ENCODE measurements around the gene NRXN3.

The NRXN3 gene

DNA sequence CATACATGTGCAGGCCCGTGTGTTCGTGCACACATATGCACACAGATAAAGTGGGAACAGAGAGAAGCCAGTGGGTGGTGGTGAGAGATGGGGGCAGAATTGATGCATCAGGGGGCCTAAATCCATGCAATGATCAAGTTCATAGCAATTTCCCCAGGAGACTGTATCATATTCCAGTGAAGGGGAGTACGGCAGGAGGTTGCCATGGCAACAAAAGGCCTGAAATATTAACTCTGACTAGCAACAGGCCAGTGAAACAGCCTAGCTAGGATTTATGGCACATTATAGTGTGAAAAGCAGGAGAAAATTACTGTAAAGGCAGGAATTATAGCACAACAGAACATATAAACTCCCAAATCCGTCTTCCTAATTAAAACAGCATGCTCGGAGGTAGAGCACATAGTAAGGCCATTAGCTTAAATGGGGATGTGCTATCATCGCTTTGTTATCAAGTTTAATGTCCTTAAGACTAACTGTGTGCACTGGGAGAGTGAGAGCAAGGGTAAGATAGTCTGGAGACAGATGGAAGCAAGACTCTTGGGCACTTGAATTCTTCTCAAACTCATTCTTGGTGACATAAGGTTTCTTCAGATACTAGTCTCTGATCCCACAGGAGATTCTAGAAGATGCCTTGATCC is 1234.8 kb downstream of the NRXN3 start:
- peak in 1 of 2 experiments; percentile 6 for DNase-seq

DNA sequence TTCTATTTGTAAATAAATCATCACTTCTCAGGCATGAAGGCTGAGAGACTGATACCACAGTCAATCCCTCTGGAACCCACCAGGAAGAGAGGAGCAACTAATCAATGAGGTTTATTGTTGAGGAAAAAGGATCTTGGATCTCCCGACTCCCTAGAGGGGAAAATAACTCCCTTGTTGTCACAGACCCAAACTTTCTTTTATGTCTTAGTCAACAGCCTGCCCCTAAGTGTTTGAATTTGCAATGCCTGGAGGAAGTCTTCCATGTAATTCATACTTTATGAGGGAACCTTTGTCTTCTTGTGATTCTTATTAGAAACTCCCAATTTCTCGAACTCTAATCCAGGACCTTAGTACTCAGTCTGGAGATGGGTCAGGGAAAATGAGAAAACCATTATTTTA is 1235.3 kb downstream of the NRXN3 start:
- DNase-seq: no peak

DNA sequence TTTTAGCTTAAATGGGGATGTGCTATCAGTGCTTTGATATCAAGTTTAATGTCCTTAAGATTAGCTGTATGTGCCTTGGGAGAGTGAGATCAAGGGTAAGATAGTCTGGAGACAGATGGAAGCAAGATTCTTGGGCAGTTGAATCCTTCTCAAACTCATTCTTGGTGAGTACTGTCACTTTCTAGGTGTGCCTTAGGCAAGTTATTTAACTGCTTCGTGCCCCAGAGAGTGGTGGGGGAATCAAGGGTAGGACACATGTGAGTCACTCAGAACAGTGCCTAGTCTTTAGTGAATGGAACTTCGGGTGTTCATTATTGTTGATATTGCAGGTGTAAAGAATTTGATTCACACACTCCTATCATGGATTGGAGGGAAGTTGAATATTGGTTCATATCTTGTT is 1237.4 kb downstream of the NRXN3 start:
- no peak for DNase-seq

DNA sequence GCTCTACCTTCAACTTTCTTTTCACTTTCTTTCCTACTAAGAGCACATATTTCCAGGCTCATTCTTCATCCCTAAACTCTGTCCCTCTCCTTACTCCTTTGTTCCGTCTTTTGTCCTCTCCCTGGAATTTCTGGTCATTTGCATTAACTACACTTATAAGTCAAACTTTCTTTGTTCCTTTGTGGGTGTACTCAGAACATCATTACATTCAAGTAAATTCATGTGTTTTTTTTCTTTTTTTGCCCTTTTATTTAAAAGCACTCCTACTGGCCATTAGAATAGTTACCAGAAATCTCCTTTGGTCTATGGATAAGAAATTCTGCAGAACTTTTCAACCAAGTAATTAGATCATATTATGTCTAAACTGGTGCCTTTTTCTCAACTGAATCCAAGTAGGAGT is 1238.5 kb downstream of the NRXN3 start:
- DNase-seq: no peak

DNA sequence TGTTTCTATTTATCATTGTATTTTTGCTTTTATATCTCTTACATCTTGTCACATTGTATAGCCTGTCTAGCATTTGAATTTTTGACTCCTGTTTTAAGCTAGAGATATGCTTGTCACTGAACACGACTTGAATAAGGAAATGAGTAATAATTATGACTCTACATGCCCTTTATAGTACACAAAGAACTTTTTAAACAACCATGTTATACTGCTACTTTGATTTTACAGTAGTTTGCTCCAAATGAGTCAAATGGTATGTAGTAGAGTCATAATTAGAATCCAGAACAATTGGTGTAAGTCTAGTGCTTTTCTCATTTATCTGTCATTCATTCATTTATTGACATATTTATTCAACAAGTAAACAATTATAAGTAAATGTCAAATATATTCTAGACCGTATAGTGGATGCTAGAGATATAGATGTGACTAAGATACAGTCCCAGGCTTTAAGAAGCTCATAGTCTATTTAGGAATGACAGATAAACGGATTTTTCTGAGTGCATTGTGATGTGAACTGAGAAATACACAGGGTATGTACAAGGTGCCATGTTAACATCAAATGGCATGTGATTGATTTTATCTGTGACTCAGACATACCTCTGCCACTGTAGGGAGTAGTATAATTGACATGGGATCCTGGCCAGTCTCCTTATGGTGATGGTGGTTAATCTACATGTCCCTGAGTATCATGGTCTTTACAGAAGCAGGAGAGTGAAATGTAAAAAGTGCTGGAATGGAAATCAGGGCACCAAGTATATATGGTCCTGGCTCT is 1241.4 kb downstream of the NRXN3 start:
- DNase-seq: no peak

DNA sequence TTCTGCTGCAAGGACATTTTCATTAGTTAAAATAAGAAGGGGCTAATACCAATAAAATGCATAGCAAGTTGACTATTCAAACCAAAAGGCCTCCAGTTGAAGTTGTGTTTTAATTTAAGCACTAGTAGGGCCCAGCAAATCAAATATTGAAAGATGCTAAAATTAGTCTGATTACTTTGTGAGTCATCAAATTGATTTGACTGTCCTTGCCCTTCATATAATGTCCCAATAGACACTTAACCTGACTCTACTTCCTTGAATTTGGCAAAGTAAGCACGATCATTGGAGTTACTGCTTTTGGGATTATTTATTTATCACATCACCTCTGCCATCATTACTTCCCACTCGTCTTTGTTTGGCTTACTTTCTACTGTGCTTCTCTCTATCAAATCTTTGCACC is 1242.6 kb downstream of the NRXN3 start:
- DNase-seq: no peak

DNA sequence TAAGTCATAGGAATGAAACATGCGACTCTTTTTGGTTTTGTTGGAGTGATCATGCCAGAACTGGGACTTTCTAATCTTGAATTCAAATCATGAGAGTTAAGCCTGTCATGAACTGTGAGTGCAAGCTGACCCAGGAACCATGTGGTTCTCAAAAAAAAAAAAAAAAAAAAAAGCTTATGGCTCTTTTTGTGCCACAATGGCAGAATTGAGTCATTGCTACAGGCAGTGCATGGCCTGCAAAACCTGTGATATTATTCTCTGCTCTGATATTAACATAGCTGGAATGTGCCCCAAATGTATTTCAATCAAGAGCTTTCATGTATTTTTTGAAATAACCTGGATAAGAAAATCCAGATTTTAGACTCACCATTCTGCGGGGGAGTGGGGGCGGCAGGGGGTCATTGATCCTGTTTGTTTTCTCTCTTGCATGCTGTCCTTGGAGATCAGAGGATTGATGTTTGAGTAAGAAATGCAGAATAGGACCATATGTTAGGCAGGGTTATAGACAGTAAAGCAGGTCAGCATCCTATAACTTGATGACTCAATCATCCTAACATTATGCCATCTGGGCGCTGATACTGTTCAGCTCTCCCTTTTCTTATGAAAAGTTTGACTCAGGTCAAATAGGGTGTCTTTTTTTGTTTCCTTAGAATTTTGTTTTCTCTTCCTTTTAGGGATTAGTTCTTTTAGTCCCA is 1243.7 kb downstream of the NRXN3 start:
- no peak for DNase-seq

DNA sequence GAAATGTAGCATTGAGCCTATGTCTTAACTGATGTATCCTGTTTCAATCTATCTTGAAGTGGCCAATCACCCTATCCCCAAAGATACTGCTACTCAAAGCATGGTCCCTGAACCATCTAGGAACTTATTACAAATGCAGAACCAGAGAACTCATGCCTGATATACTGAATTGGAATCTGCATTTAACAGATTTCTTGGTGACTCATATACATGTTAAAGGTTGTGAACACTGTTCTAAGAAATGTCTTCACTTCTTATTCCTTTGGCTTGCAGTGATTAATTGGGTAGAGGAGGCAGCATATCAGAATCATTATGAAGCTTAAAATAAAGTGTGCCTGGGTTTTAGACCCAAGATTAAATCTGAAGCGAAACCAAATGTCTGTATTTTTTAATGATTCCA is 1245.6 kb downstream of the NRXN3 start:
- DNase-seq: no peak

DNA sequence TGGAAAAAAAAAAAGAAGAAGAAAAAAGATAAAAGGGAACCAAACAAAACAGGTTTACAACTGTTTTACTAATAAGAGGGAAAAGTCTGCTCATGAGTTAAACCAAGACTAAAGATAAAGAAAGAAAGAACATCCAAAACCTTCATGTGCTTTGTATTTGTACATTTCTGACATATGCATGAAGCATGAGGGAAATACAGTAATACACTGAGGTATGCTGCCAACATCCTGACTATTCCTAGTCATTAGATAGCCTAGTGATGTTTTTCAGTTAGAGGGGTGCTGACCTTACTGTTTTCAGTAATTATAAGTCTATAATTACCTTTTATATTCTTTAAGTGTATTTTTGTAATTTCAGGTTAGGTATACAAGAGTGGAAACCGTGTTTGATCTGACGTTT is 1247.8 kb downstream of the NRXN3 start:
- peak in 1 of 2 experiments; percentile 54 for DNase-seq

DNA sequence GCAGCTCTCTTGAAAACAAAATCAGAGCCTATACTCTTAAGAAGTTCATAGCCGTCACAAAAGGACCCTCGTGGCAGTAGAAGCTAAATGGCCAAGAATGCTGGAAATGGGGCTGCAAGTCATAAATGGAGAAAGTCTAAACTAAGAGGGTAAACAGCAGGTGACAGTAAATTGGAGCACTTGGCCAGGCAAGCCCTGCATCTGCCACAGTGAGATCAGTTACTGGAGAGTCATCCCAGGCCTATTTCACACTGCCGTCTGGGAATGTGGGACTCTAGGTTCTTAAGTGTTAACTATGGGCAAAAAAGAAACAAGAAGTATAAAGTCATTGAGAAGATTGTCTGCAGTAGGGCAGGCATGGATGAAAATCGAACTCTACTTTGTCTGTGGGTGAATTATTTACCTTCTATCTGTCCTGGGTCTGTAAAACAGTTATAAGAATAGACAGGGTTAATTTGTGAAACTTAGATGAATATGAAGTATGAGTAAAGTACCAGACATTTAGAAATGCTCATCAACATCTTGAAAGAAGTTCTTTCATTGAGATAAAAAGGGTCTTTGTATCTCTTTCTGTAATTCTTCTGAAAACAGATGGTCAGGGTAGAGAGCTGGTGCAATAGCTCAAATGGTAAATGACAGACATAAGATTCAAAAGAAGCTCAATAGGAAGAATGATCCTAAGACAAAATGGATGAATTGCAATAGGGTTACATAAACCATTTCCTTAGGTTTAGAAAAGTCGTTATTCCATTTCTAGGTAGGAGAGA is 1248.7 kb downstream of the NRXN3 start:
- DNase-seq: peak in 1 of 2 experiments; percentile 5

DNA sequence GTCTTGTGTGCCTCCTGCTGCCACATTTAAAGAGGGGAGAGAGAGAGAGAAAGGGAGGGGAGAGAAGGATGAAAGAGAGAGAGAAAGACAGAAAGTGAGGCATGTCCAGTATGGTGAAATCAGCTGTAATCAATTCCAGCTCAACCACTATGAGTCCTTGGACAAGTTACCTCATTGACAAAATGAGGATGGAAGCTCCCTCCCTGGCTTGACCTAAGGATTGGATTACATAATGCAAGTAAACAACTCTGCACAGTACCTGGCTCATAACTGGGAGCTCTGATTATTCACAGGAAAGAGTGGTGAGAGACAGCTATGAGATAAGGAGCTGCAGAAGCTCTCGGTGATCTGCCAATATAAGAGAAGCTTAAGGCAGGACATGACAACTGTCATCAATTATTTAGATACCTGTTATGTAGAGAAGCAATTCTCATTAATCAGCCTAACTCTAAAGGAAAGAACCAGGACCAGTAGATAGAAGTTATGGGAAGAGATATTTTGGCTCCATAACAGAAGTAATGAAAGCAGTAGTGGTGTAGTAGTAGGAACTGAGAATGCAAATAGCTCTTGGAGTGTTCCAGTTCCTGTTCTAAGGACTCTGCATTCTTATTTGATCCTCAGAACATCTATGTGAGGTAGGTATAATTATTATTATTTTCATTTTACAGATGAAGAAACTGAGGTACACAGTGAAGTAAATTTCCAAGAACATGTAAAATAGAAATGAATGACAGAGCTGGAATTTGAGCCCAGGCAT is 1249.6 kb downstream of the NRXN3 start:
- DNase-seq: no peak

DNA sequence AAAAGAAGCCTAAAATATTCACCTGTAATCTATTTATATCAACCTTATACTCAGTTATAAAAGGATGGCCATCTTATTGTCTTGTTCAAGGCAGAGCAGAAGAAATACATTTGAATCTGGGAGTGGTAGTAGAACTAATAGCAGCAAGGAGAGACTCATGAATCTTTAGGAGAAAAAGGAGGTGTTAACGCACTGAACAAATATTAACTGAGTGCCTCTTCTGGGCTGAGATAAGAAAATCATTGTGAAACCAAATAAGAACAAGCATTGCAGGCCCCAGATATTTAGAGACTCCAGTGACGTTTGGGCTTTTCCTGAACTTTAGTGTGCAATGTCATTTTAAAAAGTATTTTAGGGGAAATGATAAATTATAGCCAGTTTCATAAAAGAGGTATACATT is 1250.6 kb downstream of the NRXN3 start:
- DNase-seq: no peak

DNA sequence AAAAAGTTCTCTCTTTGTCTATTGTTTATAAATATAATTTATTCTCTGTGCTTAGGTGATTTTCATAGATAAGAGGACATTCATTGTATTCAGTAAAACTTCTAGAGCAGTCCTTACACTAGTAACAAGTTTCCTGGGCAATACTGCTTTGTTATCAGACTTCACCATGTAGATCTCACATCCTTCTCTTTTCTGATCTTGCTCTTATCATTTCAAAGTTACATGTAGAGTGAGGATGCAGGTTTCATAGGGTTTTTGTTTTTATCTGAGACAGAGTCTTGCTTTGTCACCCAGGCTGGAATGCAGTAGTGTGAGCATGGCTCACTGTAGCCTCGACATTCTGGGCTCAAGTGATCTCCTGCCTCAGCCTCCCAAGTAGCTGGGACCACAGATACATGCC is 1251.6 kb downstream of the NRXN3 start:
- DNase-seq: no peak

DNA sequence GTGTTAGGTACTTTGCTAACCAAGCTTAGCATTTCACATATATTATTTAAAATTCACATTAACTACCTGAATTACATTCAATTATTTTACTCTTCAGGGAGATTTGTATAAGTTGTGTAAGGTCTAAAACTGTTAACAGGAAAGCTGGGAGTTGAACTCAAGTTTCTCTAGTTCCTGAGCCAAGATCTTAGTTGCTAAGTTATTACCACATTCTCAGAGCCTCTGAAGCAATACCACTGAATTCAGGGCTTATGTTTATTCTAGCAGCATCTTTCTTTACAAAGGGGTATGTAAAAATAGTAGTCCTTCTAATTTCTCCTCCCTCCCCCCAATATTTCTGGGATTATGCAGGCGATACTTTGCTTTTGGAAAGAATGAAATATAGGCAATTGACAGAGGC is 1254.3 kb downstream of the NRXN3 start:
- no peak for DNase-seq

DNA sequence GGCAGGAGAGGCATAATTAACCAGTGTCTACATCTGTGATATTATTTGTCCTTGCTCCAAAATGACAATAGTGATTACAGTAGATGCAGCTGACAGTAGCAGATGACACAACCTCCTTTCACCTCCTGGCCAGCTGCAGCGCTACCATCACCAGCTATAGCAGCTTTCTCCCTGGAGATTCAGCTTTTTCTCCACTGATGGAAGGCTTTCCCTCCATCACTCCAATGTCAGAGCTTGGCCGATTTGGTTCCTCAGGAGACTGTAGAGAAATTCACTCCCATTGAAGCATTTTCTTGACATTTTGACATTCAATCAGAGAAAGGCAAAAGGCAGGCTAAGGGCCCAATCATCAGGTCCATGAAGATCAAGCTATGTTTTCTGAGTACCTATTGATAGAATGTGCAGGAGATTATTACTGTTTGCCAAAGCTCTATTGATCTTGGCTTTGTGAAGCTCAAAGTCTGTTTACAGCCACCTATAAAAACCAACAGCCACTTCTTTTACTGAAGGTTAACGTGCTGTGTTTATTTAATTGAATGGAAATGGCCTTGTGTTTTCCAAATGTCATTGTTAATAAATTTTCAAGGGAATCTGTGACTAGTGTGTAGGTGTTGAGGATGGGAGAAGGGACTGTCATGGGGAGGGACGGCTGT is 1256.1 kb downstream of the NRXN3 start:
- peak in 1 of 2 experiments; percentile 5 for DNase-seq

DNA sequence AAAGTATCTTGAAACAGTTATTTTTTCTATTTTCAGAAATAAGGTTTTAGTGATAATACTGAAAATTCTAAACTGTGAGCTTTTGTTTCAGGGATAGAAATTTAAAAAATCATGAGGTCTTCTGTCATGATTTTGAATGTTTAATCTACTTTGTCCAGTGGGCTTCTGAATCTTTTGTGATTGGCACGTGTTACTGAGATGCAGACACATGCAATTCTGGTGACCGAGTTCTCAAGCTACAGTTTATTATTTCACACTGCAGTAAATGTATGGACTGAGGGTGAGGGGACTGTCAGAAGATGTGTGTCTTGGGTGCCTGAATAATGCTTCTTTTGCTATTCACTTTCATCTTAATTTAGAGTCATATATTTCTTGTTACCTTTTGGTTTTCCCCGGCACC is 1262.5 kb downstream of the NRXN3 start:
- DNase-seq: no peak

DNA sequence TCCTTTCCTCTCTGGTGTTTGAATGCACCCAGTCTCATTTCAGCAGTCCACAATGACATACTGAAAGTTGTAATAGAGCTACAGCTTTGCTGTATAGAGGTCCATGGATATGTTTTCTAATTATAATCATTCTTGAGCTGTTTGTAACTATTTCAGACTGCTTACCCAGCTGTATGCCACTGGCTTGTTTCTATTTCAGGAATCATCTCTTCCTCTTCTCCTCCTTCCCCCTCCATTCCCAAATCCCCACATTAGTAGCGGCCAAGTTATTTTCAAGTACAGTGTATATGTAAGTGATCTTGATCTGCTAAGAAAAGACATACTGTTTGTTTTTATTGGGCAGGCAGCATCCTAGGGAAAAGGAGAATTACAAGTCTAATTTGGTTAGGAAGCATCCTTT is 1266.2 kb downstream of the NRXN3 start:
- DNase-seq: no peak

DNA sequence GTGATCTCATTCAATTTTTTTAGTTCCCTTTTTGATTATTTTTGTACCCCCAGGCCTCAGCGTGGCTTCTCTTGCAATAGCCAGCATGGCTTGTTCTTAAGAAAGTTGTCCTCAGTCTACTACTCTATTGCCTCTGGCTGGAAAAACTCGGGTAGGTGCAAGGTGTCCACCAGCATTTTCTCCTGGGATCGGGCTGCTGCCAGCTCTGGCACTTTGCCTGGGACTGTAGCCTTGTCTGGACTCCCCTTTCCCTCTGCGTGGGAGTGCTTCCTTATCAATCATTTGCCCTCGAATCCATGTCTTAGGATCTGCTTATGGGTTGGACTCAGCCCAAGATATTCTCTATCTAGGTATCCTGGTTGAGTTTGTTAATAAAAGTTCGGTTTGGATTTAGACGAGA is 1267.8 kb downstream of the NRXN3 start:
- DNase-seq: no peak

DNA sequence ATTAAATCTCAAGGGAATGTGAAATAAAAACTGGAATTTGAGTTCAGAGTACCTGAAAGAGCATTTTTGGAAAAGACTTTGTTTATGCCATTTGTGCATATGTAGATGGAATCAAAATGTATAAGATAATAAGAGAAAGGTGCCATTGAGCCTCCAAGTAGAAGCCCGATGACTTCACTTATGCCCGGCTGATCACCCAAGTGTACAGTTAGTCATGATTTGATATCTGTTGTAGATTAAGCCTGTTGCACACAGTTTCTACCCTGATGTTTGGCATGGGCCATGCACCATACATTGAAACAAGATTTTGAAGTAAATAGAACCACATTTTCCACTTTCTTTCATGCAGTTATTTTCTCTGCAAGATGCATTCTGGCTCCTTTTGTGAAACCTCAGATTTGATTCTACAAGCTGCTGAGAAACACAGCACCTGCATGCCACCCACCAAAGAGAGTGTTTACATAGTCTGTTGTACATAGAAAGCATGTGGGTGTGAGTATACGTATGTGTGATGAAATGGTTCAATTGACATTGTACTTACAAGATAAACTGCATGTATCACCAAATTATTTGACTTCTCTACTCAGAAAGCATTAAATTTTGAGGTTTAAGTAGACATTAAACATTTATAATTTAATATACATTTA is 1268.6 kb downstream of the NRXN3 start:
- no peak for DNase-seq

DNA sequence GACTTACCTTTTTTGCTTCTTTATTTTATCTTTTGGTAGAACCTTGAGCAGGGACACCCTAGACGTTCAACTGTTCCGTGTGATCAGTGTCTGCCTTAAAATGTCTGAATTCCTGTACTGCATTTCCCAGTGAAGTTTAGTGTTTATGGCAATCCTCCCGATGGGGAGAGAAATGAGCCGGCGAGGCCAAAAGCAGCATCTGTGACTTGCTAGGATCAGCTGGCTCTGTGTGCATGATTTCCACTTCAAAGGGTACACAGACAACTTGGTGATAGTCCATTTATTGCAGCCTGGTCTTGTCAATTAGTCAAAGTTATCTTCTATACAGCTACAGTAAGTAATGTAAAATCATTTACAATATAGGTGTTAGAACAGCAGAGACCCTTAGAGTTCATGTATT is 1272.6 kb downstream of the NRXN3 start:
- no peak for DNase-seq

DNA sequence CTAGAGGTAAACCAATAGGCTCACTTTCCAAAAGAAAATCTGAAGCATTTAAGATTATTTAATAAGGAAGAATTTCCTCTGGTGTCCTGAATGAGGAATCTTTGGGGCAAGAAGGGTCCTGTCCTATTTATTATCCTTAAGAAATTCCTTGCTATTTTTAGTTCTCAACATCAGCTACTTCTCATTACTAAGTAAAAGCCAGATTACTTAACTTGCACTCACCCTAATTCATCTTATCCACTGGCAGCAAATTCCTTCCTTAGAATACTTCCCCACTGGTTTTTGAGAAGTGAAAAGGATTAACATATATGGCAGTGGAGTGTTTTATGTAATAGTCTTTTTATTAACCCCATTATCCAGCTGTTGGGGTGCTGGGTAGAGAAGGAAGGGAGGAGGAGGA is 1273.4 kb downstream of the NRXN3 start:
- no peak for DNase-seq

DNA sequence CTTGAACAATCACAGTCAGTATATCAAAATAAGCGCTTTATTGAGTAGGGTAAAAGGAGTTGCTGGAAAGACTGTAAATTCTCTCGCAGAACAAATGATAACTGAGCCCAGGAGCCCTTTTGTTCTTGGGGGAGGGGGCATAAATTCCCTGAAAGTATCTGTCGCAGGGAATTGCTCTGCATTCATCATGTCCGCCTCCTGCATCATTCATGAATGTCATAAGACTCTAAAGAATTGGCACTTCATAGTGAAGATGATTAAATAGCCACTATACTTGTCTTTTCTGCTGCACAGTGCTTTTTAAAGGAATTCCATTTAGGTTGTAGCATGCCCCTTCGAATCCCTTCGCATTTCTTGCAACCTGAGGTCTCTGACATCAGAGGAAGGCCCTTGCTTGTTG is 1278.8 kb downstream of the NRXN3 start:
- DNase-seq: no peak
